HUES6 (cell line): Measurements from ENCODE around the gene ATF7.

Experiments used
- H3K27ac ChIP-seq: 2 replicates; pipeline ENCODE4 v1.7.0; 2013; ENCODE audit warnings: low read depth, mild to moderate bottlenecking, low read length, inconsistent platforms
- H3K27me3 ChIP-seq: 2 replicates; pipeline ENCODE4 v1.6.1; 2013; ENCODE audit warnings: low read length; ENCODE audit not compliant: control insufficient read depth, insufficient read depth
- H3K36me3 ChIP-seq: 2 replicates; pipeline ENCODE4 v1.6.1; 2013; ENCODE audit warnings: low read length; ENCODE audit not compliant: control insufficient read depth, insufficient read depth
- H3K4me1 ChIP-seq: 2 replicates; pipeline ENCODE4 v1.6.1; 2013; ENCODE audit warnings: low read length; ENCODE audit not compliant: control insufficient read depth, insufficient read depth
- H3K4me3 ChIP-seq: 2 replicates; pipeline ENCODE4 v1.5.1; 2013; ENCODE audit warnings: low read depth, low read length
- H3K9ac ChIP-seq: one replicate; pipeline ENCODE4 v1.6.1; 2013; ENCODE audit warnings: mild to moderate bottlenecking, low read length
- H3K9me3 ChIP-seq: 2 replicates; pipeline ENCODE4 v1.6.1; 2013; ENCODE audit warnings: low read depth, low read length; ENCODE audit not compliant: control insufficient read depth, insufficient read depth

ATF7 gene

GRCh38 chr12:53498235-53498630, 127.9 kb downstream of the ATF7 start:
- Histone ChIP-seq H3K27ac (no peak overlapping the region), H3K36me3 (peaks cover 4% of the 10 kb centered on the region; the same call in 1 of the 2 replicates), H3K9ac (peak overlapping the region; percentile 2), H3K27me3 (no peaks in the 10 kb centered on the region), H3K4me1 (peaks cover 48% of the 10 kb centered on the region), H3K4me3 (peak overlapping the region; percentile 76), H3K9me3 (no peaks in the 10 kb centered on the region)

- no peaks in the 10 kb centered on the region for H3K36me3 ChIP-seq
- H3K4me3 ChIP-seq = no peak overlapping the region
- no peak overlapping the region for H3K9ac ChIP-seq
- H3K27me3 ChIP-seq = no peaks in the 10 kb centered on the region
- no peak overlapping the region for H3K27ac ChIP-seq
- H3K9me3 ChIP-seq = no peaks in the 10 kb centered on the region
- peaks cover 49% of the 10 kb centered on the region for H3K4me1 ChIP-seq
Measured at GRCh38 chr12:53497461-53497860, 128.7 kb downstream of the ATF7 start.

GRCh38 chr12:53496752-53497032, 129.5 kb downstream of the ATF7 start:
- H3K9ac ChIP-seq = no peak overlapping the region
- peaks cover 47% of the 10 kb centered on the region for H3K4me1 ChIP-seq
- no peaks in the 10 kb centered on the region for H3K27me3 ChIP-seq
- no peak overlapping the region for H3K4me3 ChIP-seq
- H3K36me3 ChIP-seq = no peaks in the 10 kb centered on the region
- H3K27ac ChIP-seq = no peak overlapping the region
- no peaks in the 10 kb centered on the region for H3K9me3 ChIP-seq

GRCh38 chr12:53495903-53496751, 130.1 kb downstream of the ATF7 start:
- Histone ChIP-seq H3K4me3 (no peak overlapping the region), H3K9ac (no peak overlapping the region)

GRCh38 chr12:53493610-53494391, 132.4 kb downstream of the ATF7 start:
- peaks cover 36% of the 10 kb centered on the region for H3K4me1 ChIP-seq
- H3K27me3 ChIP-seq = no peaks in the 10 kb centered on the region
- no peaks in the 10 kb centered on the region for H3K9me3 ChIP-seq
- H3K36me3 ChIP-seq = no peaks in the 10 kb centered on the region
- no peak overlapping the region; the same call in 1 of the 2 replicates for H3K27ac ChIP-seq
- peak overlapping the region; percentile 75 for H3K4me3 ChIP-seq
- peak overlapping the region; percentile 75 for H3K9ac ChIP-seq

More at GRCh38 chr12:53495903-53496751, 130.1 kb downstream of the ATF7 start:
- Histone ChIP-seq H3K4me1 (peaks cover 43% of the 10 kb centered on the region), H3K27ac (no peak overlapping the region), H3K36me3 (no peaks in the 10 kb centered on the region), H3K27me3 (no peaks in the 10 kb centered on the region), H3K9me3 (no peaks in the 10 kb centered on the region)

GRCh38 chr12:53492830-53493609, 133.2 kb downstream of the ATF7 start:
- peaks cover 30% of the 10 kb centered on the region for H3K4me1 ChIP-seq
- no peaks in the 10 kb centered on the region for H3K9me3 ChIP-seq
- peak overlapping the region; percentile 6; the same call in 1 of the 2 replicates for H3K27ac ChIP-seq
- H3K36me3 ChIP-seq = peaks cover 2% of the 10 kb centered on the region; the same call in 1 of the 2 replicates
- H3K9ac ChIP-seq = peak overlapping the region; percentile 75
- peak overlapping the region; percentile 75 for H3K4me3 ChIP-seq
- H3K27me3 ChIP-seq = no peaks in the 10 kb centered on the region

GRCh38 chr12:53492188-53492587, 134.0 kb downstream of the ATF7 start:
- Histone ChIP-seq H3K4me3 (peak overlapping the region; percentile 67), H3K27me3 (no peaks in the 10 kb centered on the region), H3K9ac (peak overlapping the region; percentile 75), H3K36me3 (peaks cover 9% of the 10 kb centered on the region), H3K9me3 (no peaks in the 10 kb centered on the region), H3K4me1 (peaks cover 29% of the 10 kb centered on the region), H3K27ac (peak overlapping the region; percentile 6; the same call in 1 of the 2 replicates)

- Histone ChIP-seq H3K9ac (no peak overlapping the region), H3K36me3 (peaks cover 35% of the 10 kb centered on the region)
Measured at GRCh38 chr12:53489242-53489864, 136.8 kb downstream of the ATF7 start.

GRCh38 chr12:53486736-53487487, 139.3 kb downstream of the ATF7 start:
- Histone ChIP-seq H3K9me3 (no peaks in the 10 kb centered on the region), H3K36me3 (peaks cover 59% of the 10 kb centered on the region), H3K9ac (no peak overlapping the region), H3K4me1 (peaks cover under 1% of the 10 kb centered on the region; the same call in 1 of the 2 replicates), H3K27ac (no peak overlapping the region), H3K4me3 (no peak overlapping the region), H3K27me3 (no peaks in the 10 kb centered on the region)

More at GRCh38 chr12:53489242-53489864, 136.8 kb downstream of the ATF7 start:
- no peak overlapping the region for H3K4me3 ChIP-seq
- no peaks in the 10 kb centered on the region for H3K27me3 ChIP-seq
- no peak overlapping the region for H3K27ac ChIP-seq
- H3K4me1 ChIP-seq = peaks cover 15% of the 10 kb centered on the region
- H3K9me3 ChIP-seq = no peaks in the 10 kb centered on the region
